Epithelial cell of esophagus (primary cell): ENCODE measurements around the gene CCDC28A.
A peak's percentile ranks its signal among the peaks of the same experiment; 100 is the strongest.

Experiments used
- DNase-seq: peaks from one replicate; pipeline ENCODE4 v3.0.0; 2010; ENCODE audit warnings: low read depth
- H3K4me3 ChIP-seq: 2 replicates; pipeline ENCODE4 v1.5.1; 2011; ENCODE audit warnings: mild to moderate bottlenecking, low read length, control low read depth
- CTCF ChIP-seq: IDR thresholded peaks from 2 replicates; pipeline ENCODE4 v1.5.1; 2011; ENCODE audit warnings: low read depth, mild to moderate bottlenecking, low read length, control low read depth, inconsistent platforms; ENCODE audit not compliant: insufficient read depth; ENCODE audit errors: missing control alignments

The CCDC28A gene

GRCh38 chr6:138772596-138773176, 883 bp upstream of the CCDC28A start:
- peak overlapping the region; percentile 71 for H3K4me3 ChIP-seq
- no peak for DNase-seq
- no peak for TF ChIP-seq CTCF

DNA sequence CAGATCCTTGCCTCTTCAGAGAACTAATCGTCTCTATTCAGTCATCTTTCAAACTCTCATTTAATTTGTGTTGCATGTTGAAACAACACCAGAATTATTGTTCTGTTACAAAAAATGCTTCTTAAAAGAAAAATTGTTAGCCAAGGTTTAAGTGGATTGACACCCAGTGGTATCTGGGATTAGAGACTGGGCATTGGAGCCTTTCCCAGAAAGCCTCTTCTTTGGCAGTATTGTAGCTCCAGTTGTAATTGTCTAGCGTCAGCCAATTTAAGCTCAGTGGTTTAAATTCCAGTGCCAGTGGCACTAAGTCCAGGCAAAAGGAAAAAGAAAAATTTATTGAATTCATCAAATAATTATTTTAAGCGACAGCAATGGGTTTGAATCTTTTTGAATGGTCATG, 801 bp downstream of the CCDC28A start:
- TF ChIP-seq CTCF: no peak
- peak overlapping the region; percentile 71 for H3K4me3 ChIP-seq
- DNase-seq: no peak

- H3K4me3 ChIP-seq: no peak overlapping the region
- DNase-seq: no peak
- no peak for TF ChIP-seq CTCF
These were observed 3.1 kb downstream of the CCDC28A start for GRCh38 chr6:138776659-138777058.

GRCh38 chr6:138778331-138778730, 4.8 kb downstream of the CCDC28A start:
- no peak for DNase-seq
- H3K4me3 ChIP-seq: no peak overlapping the region
- TF ChIP-seq CTCF: no peak

- H3K4me3 ChIP-seq: no peak overlapping the region
- no peak for DNase-seq
- TF ChIP-seq CTCF: no peak
These were observed 8.7 kb downstream of the CCDC28A start for GRCh38 chr6:138782243-138782642.

DNA sequence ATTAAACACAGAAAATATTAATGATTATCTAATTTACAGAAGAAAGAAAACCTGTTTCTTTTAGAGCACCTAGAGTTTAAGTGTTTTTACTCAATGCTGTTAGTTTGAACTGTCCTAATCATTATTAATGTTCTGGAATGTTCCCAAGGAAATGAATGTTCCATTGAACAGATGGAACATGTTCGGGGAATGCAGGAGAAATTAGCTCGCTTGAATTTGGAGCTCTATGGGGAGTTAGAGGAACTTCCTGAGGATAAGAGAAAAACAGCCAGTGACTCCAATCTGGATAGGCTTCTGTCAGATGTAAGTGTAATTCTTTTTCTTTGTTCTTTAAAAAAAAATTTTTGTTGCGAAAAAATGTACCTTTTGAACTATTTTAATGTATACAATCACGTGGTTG, 11.5 kb downstream of the CCDC28A start:
- no peak for DNase-seq
- no peak overlapping the region for H3K4me3 ChIP-seq
- no peak for TF ChIP-seq CTCF

DNA sequence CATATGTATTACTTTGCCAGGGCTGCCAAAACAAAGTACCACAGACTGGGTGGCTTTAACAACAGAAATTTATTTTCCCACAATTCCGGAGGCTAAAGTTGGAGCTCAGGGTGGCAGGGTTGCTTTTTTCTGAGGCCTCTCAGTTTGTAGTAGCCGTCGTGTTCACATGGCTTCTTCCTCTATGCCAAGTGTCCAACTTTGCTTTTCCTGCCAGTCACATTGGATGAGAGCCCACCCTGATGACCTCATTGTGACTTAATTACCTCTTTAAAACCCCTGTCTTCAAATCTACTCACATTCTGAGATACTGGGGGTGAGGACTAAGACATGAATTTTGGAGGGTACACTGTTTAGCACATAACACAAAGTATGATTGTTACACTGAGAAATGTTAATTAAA, 12.4 kb downstream of the CCDC28A start:
- DNase-seq: no peak
- no peak overlapping the region for H3K4me3 ChIP-seq
- TF ChIP-seq CTCF: no peak
